Sigmoid colon (tissue), 4 donors: ENCODE data around the gene RNASE7.

ENCODE experiments used
- CTCF ChIP-seq, 4 experiments: fragments of 450-650 bp in 3 of 4; fragments of 200-600 bp in 1 of 4; IDR thresholded peaks; one replicate each; pipeline ENCODE4 v1.5.1; 2016 to 2019; ENCODE audit warnings: antibody characterized with exemption in 4 of 4, mild to moderate bottlenecking in 3 of 4, moderate library complexity in 2 of 4
- EP300 ChIP-seq, 4 donors: sonication (generic); formaldehyde crosslinking; IDR thresholded peaks; one replicate each; pipeline ENCODE4 v1.6.1; 2017; ENCODE audit warnings: antibody characterized with exemption in 4 of 4
- POLR2A ChIP-seq, 2 donors: fragments of 450-650 bp; IDR thresholded peaks; one replicate each; pipeline ENCODE4 v1.6.1; 2016; ENCODE audit warnings: antibody characterized with exemption in 2 of 2, mild to moderate bottlenecking in 2 of 2, moderate library complexity in 2 of 2

- no peak for TF ChIP-seq CTCF (IDR thresholded peaks at IDR 0.05)
- no peak for TF ChIP-seq EP300 (IDR thresholded peaks at IDR 0.05)
- TF ChIP-seq POLR2A (IDR thresholded peaks at IDR 0.05), result no peak
These were observed 48.9 kb downstream of the RNASE7 start for GRCh38 chr14:21090940-21091663.
